ENCODE data around the gene COBL. TPM values are rescaled to one million over a fixed set of nuclear protein-coding genes. Genes with fewer than 3 reads are reported as not detected.
A peak's percentile ranks its signal among the peaks of the same experiment; 100 is the strongest.

The COBL gene
- total RNA-seq, 2 donors from 2014 or later: 27.5 to 28.3 TPM

- H3K27ac Mint-ChIP-seq: peak overlapping the region; percentile 77
- Histone ChIP-seq H3K36me3 (ENCODE audit: control insufficient read depth, insufficient read depth, low read length) (no peaks in the 10 kb centered on the region), H3K9ac (ENCODE audit: extremely low read depth, low read length, poor library complexity, severe bottlenecking) (no peak overlapping the region), H3K9me3 (ENCODE audit: control insufficient read depth, low read length) (no peaks in the 10 kb centered on the region), H3K4me3 (ENCODE audit: low read length) (peak overlapping the region; percentile 13), H3K4me1 (ENCODE audit: control insufficient read depth, insufficient read depth, low read length) (peaks cover 18% of the 10 kb centered on the region), H3K27me3 (ENCODE audit: control insufficient read depth, insufficient read depth, low read length, poor library complexity, severe bottlenecking) (no peaks in the 10 kb centered on the region), H3K27ac (ENCODE audit: low read depth, low read length) (no peak overlapping the region)
- peaks cover 59% of the 10 kb centered on the region for H3K4me1 Mint-ChIP-seq
- no peak for DNase-seq
- H3K36me3 Mint-ChIP-seq (ENCODE audit: low read depth): no peaks in the 10 kb centered on the region
- TF ChIP-seq CTCF (conservative IDR thresholded peaks at IDR 0.05): no peak
- H3K4me3 Mint-ChIP-seq: no peak overlapping the region
- WGBS, 2 experiments (ENCODE audit: insufficient coverage in 1 of 2, insufficient read length in 1 of 2): 72 to 92% methylated on average over 4 of the region's 4 CpGs
- H3K9me3 Mint-ChIP-seq: no peaks in the 10 kb centered on the region
- peaks cover 32% of the 10 kb centered on the region for H3K27me3 Mint-ChIP-seq (ENCODE audit: insufficient read depth)
These were observed 8.3 kb downstream of the COBL start for GRCh38 chr7:51308265-51308664.

- no peak overlapping the region for H3K4me3 Mint-ChIP-seq
- no peaks in the 10 kb centered on the region for H3K36me3 ChIP-seq (ENCODE audit: control insufficient read depth, insufficient read depth, low read length)
- H3K4me1 ChIP-seq (ENCODE audit: control insufficient read depth, insufficient read depth, low read length): peaks cover 18% of the 10 kb centered on the region
- no peak for TF ChIP-seq CTCF (conservative IDR thresholded peaks at IDR 0.05)
- peaks cover 62% of the 10 kb centered on the region for H3K4me1 Mint-ChIP-seq
- peaks cover 37% of the 10 kb centered on the region for H3K27me3 Mint-ChIP-seq (ENCODE audit: insufficient read depth)
- H3K9ac ChIP-seq (ENCODE audit: extremely low read depth, low read length, poor library complexity, severe bottlenecking): no peak overlapping the region
- H3K9me3 Mint-ChIP-seq: no peaks in the 10 kb centered on the region
- H3K9me3 ChIP-seq (ENCODE audit: control insufficient read depth, low read length): no peaks in the 10 kb centered on the region
- WGBS, 2 experiments (ENCODE audit: insufficient coverage in 1 of 2, insufficient read length in 1 of 2): 59 to 74% methylated on average over 2 to 7 of the region's 8 CpGs
- H3K27me3 ChIP-seq (ENCODE audit: control insufficient read depth, insufficient read depth, low read length, poor library complexity, severe bottlenecking): no peaks in the 10 kb centered on the region
- H3K27ac ChIP-seq (ENCODE audit: low read depth, low read length): no peak overlapping the region
- peak overlapping the region; percentile 77 for H3K27ac Mint-ChIP-seq
- no peaks in the 10 kb centered on the region for H3K36me3 Mint-ChIP-seq (ENCODE audit: low read depth)
- peak; percentile 52 for DNase-seq
- peak overlapping the region; percentile 13 for H3K4me3 ChIP-seq (ENCODE audit: low read length)
These were observed 8.9 kb downstream of the COBL start for GRCh38 chr7:51307651-51308210.

- Histone ChIP-seq H3K9me3 (ENCODE audit: control insufficient read depth, low read length) (no peaks in the 10 kb centered on the region), H3K4me1 (ENCODE audit: control insufficient read depth, insufficient read depth, low read length) (peaks cover 18% of the 10 kb centered on the region), H3K27me3 (ENCODE audit: control insufficient read depth, insufficient read depth, low read length, poor library complexity, severe bottlenecking) (no peaks in the 10 kb centered on the region), H3K27ac (ENCODE audit: low read depth, low read length) (no peak overlapping the region), H3K4me3 (ENCODE audit: low read length) (no peak overlapping the region), H3K9ac (ENCODE audit: extremely low read depth, low read length, poor library complexity, severe bottlenecking) (no peak overlapping the region), H3K36me3 (ENCODE audit: control insufficient read depth, insufficient read depth, low read length) (no peaks in the 10 kb centered on the region)
- no peak for DNase-seq
- Mint-ChIP-seq H3K36me3 (ENCODE audit: low read depth) (no peaks in the 10 kb centered on the region), H3K4me3 (no peak overlapping the region), H3K27me3 (ENCODE audit: insufficient read depth) (peaks cover 40% of the 10 kb centered on the region), H3K4me1 (peaks cover 60% of the 10 kb centered on the region), H3K27ac (no peak overlapping the region), H3K9me3 (no peaks in the 10 kb centered on the region)
- 94 to 97% methylated on average over 6 to 9 of the region's 9 CpGs for WGBS, 2 experiments (ENCODE audit: insufficient coverage in 1 of 2, insufficient read length in 1 of 2)
- no peak for TF ChIP-seq CTCF (conservative IDR thresholded peaks at IDR 0.05)
These were observed 9.8 kb downstream of the COBL start for GRCh38 chr7:51306761-51307160.
